Bone marrow (tissue), 2 donors: ENCODE data around the gene ATP7B.

Experiments used
- DNase-seq, 2 donors: peaks; one replicate each; lab custom pipeline; 2025; lab: John Stamatoyannopoulos, UW

Gene ATP7B

GRCh38 chr13:51978796-51979556, 32.3 kb downstream of the ATP7B start:
- no peak for DNase-seq

- no peak for DNase-seq
These were observed 33.6 kb downstream of the ATP7B start for GRCh38 chr13:51977625-51978024.

- no peak for DNase-seq
These were observed 34.4 kb downstream of the ATP7B start for GRCh38 chr13:51976890-51977289.

GRCh38 chr13:51976423-51976822, 34.8 kb downstream of the ATP7B start:
- no peak for DNase-seq

- no peak for DNase-seq
These were observed 36.8 kb downstream of the ATP7B start for GRCh38 chr13:51974482-51974881.

GRCh38 chr13:51971520-51972426, 39.5 kb downstream of the ATP7B start:
- DNase-seq, result no peak

- no peak for DNase-seq
These were observed 40.9 kb downstream of the ATP7B start for GRCh38 chr13:51970349-51970748.

GRCh38 chr13:51967482-51968446, 43.5 kb downstream of the ATP7B start:
- DNase-seq, result peak in 1 of 2 donors; percentile 7

GRCh38 chr13:51966186-51966585, 45.1 kb downstream of the ATP7B start:
- no peak for DNase-seq

- peak in 1 of 2 donors; percentile 26 for DNase-seq
These were observed 49.5 kb downstream of the ATP7B start for GRCh38 chr13:51961493-51962403.

GRCh38 chr13:51960766-51961165, 50.5 kb downstream of the ATP7B start:
- no peak for DNase-seq

GRCh38 chr13:51959773-51960172, 51.5 kb downstream of the ATP7B start:
- no peak for DNase-seq

- no peak for DNase-seq
These were observed 53.1 kb downstream of the ATP7B start for GRCh38 chr13:51958217-51958547.

- DNase-seq, result no peak
These were observed 53.7 kb downstream of the ATP7B start for GRCh38 chr13:51957377-51958216.

- no peak for DNase-seq
These were observed 54.5 kb downstream of the ATP7B start for GRCh38 chr13:51956717-51957116.

GRCh38 chr13:51955816-51956603, 55.2 kb downstream of the ATP7B start:
- DNase-seq, result no peak

GRCh38 chr13:51955281-51955771, 55.9 kb downstream of the ATP7B start:
- peak in 1 of 2 donors; percentile 88 for DNase-seq

GRCh38 chr13:51953347-51954195, 57.7 kb downstream of the ATP7B start:
- no peak for DNase-seq
